Right lobe of liver (tissue), 4 donors: Measurements from ENCODE around the gene MUSK.

Experiments
- POLR2A ChIP-seq: fragments of 450-650 bp; IDR thresholded peaks from one replicate; pipeline ENCODE4 v1.6.1; 2017; ENCODE audit warnings: antibody characterized with exemption, mild to moderate bottlenecking
- TF ChIP-seq, protein P1 (sequence below), 4 donors: fragments of 200-600 bp in 3 of 4; fragments of 450-650 bp in 1 of 4; IDR thresholded peaks; one replicate each; pipeline versions ENCODE4 v1.5.1 to v1.8.0; 2016 to 2022; ENCODE audit warnings: antibody characterized with exemption in 4 of 4, mild to moderate bottlenecking in 2 of 4
- donor health status: DM: no; HTN: no; CAD: no.
- donor health status: DM: no; HTN: no; CAD: no.
- donor health status: DM: no; HTN: yes; CAD: no.

DNA sequence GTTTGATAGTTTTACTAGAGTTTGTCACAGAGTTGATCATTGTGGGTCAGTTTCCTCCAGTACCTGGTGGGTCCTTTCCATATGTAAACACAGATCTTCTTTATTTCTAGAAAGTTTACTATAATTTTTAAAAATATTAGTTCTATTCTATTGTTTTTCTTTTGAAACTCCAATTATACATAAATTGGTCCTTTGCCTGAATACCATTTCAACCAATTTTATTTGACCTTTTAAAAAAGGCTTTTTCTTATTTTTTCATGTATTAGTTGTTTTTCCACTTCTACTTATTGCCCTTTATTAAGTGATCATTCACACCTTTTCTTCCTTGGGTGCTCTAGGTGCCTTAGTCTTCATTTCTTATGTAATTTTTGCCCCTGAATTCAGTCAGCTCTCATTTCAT, 33.0 kb upstream of the MUSK start:
- TF ChIP-seq, protein P1, sequence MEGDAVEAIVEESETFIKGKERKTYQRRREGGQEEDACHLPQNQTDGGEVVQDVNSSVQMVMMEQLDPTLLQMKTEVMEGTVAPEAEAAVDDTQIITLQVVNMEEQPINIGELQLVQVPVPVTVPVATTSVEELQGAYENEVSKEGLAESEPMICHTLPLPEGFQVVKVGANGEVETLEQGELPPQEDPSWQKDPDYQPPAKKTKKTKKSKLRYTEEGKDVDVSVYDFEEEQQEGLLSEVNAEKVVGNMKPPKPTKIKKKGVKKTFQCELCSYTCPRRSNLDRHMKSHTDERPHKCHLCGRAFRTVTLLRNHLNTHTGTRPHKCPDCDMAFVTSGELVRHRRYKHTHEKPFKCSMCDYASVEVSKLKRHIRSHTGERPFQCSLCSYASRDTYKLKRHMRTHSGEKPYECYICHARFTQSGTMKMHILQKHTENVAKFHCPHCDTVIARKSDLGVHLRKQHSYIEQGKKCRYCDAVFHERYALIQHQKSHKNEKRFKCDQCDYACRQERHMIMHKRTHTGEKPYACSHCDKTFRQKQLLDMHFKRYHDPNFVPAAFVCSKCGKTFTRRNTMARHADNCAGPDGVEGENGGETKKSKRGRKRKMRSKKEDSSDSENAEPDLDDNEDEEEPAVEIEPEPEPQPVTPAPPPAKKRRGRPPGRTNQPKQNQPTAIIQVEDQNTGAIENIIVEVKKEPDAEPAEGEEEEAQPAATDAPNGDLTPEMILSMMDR (IDR thresholded peaks at IDR 0.05): no peak
- TF ChIP-seq POLR2A: no peak
